Adipocyte (in vitro differentiated cells): ENCODE results near the gene CD7.

Source experiments
- DNase-seq: peaks from one replicate; pipeline ENCODE4 v3.0.0-alpha.2; 2015; ENCODE audit warnings: low read depth
- H3K27me3 ChIP-seq: replicated peaks from 2 replicates; pipeline ENCODE4 v1.7.0; 2013; ENCODE audit warnings: mild to moderate bottlenecking, low read length, moderate library complexity; ENCODE audit not compliant: control insufficient read depth, insufficient read depth
- H3K36me3 ChIP-seq: 2 replicates; pipeline ENCODE4 v1.7.0; 2013; ENCODE audit warnings: low read length, mild to moderate bottlenecking, moderate library complexity; ENCODE audit not compliant: control insufficient read depth, insufficient read depth, severe bottlenecking
- H3K4me1 ChIP-seq: 2 replicates; pipeline ENCODE4 v1.7.0; 2013; ENCODE audit warnings: mild to moderate bottlenecking, low read length, moderate library complexity; ENCODE audit not compliant: control insufficient read depth, insufficient read depth
- H3K4me3 ChIP-seq: 2 replicates; pipeline ENCODE4 v1.7.0; 2013; ENCODE audit warnings: mild to moderate bottlenecking, low read length, moderate library complexity
- H3K9ac ChIP-seq: 2 replicates; pipeline ENCODE4 v1.7.0; 2013; ENCODE audit warnings: mild to moderate bottlenecking, low read length, moderate library complexity
- H3K9me3 ChIP-seq: 2 replicates; pipeline ENCODE4 v1.7.0; 2013; ENCODE audit warnings: mild to moderate bottlenecking, low read length, moderate library complexity; ENCODE audit not compliant: control insufficient read depth

The CD7 gene

DNA sequence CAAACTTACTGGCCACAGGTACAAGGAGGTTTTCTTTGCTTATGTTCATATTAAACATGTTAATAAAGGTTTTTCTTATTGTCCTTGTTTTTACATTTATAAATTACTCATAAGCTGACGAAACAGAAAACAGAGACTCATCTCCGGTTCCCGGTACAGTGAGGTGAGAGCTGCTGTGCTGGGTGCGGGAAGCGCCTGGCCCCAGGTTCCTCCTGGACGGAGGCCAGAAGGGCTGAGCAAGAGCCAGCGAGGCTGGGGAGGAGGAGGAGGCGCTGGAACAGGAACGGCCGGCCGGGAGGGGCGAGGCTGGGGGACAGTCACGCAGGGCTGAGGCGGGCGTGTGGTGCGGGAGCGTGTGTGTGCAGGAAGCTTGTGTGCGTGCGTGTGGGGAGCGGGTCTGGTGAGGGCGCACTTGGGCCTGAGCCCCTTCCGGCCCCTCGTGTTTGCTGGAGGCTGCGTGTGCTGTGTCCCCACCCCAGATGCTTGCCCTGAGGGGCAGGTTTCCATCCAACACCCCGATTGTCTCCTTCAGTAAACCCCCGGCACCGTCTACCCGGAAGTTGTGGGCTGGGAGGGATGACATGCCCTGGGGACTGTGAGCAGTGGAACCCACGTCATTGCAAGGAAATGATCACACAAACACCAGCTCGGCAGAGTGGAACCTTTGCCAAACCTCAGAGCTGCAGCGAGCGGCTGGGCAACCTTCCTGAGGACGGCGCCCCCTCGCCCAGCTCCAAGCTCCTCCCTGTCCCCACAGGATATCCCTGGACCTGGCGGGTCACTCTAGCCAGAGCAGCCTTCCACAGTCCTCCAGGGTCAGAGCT, 19.5 kb downstream of the CD7 start:
- Histone ChIP-seq H3K9me3 (no peaks in the 10 kb centered on the region), H3K4me1 (peaks cover 28% of the 10 kb centered on the region), H3K9ac (peak overlapping the region; percentile 85), H3K36me3 (no peaks in the 10 kb centered on the region), H3K4me3 (peak overlapping the region; percentile 80), H3K27me3 (no peaks in the 10 kb centered on the region)
- peak; percentile 92 for DNase-seq

DNA sequence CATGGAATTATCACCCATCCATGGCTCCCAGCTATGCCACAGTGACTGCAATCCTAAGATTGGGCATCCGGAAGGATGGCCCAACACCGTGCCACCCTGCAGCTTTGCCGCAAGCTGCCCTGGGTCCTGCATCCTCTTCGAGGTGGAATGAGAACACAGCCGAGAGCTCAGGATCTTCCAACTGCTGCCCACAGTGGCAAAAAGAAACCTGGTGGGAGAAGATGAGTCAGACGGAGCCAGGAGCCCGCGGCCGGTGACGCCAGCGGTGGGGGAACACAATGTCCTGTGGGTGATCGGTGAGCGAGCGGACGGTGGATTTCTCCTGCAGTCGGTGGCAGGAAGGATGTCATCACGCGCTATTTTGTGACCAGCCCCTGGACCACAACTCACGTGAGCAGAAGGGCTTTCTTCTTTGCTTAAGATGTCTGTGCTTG, 20.1 kb downstream of the CD7 start:
- Histone ChIP-seq H3K4me3 (peak overlapping the region; percentile 80), H3K4me1 (peaks cover 28% of the 10 kb centered on the region), H3K27me3 (no peaks in the 10 kb centered on the region), H3K9ac (peak overlapping the region; percentile 85), H3K9me3 (no peaks in the 10 kb centered on the region), H3K36me3 (no peaks in the 10 kb centered on the region)
- DNase-seq = peak; percentile 93

DNA sequence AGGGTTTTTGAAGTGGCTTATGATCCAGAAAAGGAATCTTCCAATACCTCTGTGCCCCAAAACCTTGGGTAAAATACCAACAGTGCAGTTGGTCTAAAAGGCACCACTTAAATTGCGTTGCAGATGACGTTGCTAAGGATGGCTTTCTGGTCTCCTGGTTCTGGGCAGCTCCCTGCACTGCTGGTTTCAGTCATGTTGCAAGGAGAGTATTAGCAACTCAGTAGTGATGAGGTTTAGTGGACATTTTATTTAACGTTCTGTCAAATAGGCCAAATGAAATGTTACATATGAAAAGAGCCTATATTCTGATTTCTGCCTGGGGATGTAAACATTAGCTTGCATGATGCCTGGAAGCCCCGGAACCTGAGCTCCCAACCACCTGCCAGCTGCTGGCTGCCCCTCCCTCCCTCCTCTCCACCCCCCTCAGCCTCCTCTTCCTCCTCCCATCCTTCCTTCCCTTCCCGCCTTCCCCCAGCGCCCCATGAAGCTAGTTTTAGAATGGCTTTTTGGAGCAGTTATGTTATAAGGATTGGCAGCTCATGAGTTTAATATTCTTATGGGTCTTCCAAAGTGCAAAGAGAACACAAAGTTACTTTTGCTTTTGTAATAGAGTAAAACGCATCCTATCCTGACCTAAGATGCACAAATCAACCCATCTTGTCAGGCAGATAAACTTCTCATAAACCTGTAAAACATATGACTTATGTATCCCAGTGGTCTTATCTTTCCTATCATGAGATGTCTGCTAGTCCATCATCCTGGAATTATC, 20.7 kb downstream of the CD7 start:
- Histone ChIP-seq H3K27me3 (no peaks in the 10 kb centered on the region), H3K4me1 (peaks cover 33% of the 10 kb centered on the region), H3K9me3 (no peaks in the 10 kb centered on the region), H3K36me3 (no peaks in the 10 kb centered on the region), H3K9ac (no peak overlapping the region), H3K4me3 (no peak overlapping the region)
- no peak for DNase-seq

DNA sequence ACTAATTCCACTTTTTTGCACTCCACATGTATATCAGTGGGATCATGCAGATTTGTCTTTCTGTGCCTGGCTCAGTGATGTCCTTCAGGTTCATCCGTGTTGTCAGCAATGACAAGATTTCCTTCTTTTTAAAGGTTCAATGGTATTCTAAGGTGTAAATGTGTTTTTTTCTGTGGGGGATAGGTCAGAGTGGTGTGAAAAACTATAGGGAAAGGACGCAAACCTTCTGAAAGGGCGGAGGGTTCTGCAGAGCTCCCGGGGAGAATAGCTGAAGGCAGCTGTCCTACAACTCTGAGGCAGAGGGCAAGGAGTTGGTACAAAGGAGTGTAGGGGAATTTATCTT, 22.0 kb downstream of the CD7 start:
- DNase-seq = no peak
- peaks cover 33% of the 10 kb centered on the region for H3K4me1 ChIP-seq
- H3K36me3 ChIP-seq = no peaks in the 10 kb centered on the region
- no peak overlapping the region for H3K9ac ChIP-seq
- H3K9me3 ChIP-seq = no peaks in the 10 kb centered on the region
- H3K27me3 ChIP-seq = no peaks in the 10 kb centered on the region
- H3K4me3 ChIP-seq = no peak overlapping the region

DNA sequence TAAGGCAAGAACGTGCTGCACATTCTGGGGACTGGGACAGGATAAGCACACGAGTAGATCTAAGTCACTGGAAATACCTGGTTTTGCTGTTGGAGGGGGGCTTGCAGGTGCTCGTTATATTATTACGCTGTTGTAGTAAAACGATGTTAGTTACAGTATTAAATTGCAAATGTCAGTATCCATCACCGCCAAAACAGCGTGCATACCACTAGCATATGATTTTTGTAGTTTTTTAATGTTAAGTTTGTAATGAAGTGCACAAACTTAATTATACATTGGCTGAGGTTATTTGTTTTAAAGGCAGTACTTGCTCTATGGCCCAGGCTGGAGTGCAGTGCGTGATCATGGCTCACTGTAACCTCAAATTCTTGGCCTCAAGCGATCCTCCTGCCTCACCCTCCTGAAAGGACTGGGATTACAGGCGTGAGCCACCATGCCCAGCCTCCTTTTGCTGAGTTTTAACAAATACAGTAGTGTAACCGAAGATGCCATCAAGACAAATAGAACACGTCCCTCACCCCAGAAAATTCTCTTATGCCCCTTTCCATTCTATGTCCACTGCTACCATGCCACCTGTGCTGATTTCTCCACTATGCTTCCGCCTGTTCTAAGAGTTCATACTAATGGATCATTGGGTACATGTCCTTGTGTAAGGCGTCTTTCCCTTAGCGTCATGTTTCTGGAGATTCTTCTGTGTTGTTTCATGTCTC, 23.2 kb downstream of the CD7 start:
- Histone ChIP-seq H3K27me3 (no peaks in the 10 kb centered on the region), H3K36me3 (no peaks in the 10 kb centered on the region), H3K9me3 (no peaks in the 10 kb centered on the region), H3K4me1 (peaks cover 33% of the 10 kb centered on the region), H3K9ac (peak overlapping the region; percentile 79), H3K4me3 (peak overlapping the region; percentile 68)
- no peak for DNase-seq

DNA sequence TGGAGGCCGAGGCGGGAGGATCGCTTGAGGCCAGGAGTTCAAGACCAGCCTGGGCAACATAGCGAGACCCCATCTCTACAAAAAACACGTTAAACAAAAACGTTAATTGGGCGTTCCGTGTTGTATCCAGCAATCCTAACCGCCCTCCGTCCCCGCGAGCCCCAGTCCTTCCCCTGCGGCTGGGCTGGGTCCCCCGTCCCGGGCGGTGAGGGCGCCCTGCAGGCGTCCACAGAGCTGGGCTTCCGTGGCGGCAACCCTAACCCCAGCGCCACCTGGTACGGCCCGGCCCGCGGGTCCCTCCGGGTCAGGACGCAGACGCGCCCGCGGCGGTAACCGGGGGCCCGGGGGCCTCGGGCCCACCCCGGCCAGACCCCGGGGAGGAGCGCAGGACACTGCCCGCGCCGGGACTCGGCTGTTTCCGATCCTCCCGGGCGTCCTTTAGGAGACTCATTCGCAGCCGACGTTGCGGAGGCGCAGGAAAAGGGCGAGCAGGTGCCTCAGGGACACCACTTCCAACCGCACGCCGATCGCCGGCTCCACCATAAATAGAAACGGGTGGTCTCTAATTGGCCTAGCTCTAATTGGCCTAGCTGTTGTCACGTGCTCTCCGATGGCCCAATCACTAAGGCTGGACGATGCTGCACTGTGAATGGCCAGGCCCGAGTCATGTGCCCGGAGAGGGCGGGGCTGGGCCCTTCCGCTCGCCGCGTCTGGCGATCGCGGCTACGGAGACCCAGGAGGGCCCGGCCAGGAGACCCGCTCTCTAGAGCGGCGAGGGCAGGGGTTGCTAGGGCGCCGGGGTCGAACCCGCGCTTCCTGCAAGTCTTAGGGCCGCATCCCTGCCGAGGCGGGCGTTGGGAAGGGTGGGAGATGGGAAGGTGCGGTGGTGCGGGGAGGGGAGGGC, 24.9 kb downstream of the CD7 start:
- Histone ChIP-seq H3K4me3 (peak overlapping the region; percentile 91), H3K4me1 (peaks cover 25% of the 10 kb centered on the region), H3K27me3 (no peaks in the 10 kb centered on the region), H3K9ac (peak overlapping the region; percentile 89), H3K36me3 (no peaks in the 10 kb centered on the region), H3K9me3 (no peaks in the 10 kb centered on the region)
- DNase-seq = peak; percentile 98

DNA sequence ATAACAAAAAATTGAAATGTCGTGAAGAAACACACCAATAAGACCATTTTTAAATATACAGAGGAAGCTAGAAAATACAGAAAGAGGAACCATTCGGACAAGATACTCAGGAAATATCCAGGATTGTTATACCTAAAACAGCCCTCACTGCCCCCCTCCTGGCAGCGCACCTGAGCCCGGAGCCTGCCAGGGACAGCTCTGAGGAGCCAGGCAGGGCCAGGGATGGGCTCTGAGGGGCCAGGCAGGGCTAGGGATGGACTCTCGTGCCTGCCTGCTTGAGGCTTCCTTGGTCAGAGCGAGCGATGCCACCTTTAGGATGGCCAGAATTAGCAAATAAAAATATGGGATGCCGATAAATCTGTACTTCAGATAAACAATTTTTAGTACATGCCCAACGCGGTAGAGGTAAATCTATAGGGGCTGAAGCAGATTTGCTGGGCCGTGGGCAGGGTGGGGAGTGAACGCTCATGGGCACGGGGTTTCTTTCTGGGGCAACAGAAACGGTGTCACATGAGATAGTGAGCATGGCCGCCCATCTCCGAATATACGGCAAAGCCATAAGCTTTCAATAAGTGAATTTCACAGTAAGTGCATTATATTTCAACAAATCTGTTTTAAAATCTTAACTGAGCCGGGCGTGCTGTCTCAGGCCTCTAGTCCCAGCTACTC, 25.7 kb downstream of the CD7 start:
- Histone ChIP-seq H3K9ac (peak overlapping the region; percentile 89), H3K9me3 (no peaks in the 10 kb centered on the region), H3K4me1 (peaks cover 21% of the 10 kb centered on the region)

DNA sequence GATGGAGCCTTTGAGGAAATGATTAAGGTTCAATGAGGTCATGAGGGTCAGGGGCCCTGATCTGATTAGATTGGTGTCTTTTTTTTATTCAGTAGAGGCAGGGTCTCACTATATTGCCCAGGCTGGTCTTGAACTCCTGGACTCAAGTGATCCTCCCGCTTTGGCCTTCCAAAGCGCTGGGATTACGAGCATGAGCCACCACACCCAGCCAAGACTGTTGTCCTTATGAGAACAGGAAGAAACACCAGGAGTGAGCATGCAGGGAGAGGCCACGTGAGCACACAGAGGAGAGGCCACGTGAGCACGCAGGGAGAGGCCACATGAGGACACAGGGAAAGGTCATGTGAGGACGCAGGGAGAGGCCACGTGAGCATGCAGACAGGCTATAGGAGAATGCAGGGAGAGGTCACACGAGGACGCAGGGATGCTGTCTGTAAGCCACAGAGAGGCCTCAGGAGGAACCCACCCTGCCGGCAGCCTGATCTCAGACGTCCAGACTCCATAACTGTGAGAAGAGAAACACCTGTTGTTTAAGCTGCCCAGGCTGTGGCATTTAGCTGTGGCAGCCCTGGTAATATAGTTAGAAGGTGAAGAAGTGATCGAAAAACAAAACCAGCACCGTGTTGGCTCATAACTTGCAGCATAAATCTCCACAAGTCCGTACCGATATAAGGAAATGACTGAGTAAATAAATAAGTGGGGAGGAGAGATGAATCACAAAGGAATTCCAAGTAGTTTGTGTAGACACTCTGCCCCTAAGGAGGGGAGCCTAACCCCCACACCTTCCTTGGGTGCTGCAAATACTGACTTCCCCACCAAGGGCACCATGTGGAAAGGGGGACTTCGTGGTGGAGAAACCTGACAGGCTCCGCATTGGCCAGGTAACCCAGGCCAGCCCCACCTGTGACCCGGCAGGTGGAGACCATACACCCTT, 29.3 kb downstream of the CD7 start:
- Histone ChIP-seq H3K36me3 (no peaks in the 10 kb centered on the region), H3K4me1 (peaks cover 9% of the 10 kb centered on the region), H3K9ac (peak overlapping the region; percentile 19), H3K4me3 (no peak overlapping the region), H3K27me3 (no peaks in the 10 kb centered on the region), H3K9me3 (no peaks in the 10 kb centered on the region)
- peak; percentile 29 for DNase-seq

More for the DNA sequence above, 25.7 kb downstream of the CD7 start:
- H3K4me3 ChIP-seq = peak overlapping the region; percentile 91
- no peak for DNase-seq
- H3K27me3 ChIP-seq = no peaks in the 10 kb centered on the region
- no peaks in the 10 kb centered on the region for H3K36me3 ChIP-seq

DNA sequence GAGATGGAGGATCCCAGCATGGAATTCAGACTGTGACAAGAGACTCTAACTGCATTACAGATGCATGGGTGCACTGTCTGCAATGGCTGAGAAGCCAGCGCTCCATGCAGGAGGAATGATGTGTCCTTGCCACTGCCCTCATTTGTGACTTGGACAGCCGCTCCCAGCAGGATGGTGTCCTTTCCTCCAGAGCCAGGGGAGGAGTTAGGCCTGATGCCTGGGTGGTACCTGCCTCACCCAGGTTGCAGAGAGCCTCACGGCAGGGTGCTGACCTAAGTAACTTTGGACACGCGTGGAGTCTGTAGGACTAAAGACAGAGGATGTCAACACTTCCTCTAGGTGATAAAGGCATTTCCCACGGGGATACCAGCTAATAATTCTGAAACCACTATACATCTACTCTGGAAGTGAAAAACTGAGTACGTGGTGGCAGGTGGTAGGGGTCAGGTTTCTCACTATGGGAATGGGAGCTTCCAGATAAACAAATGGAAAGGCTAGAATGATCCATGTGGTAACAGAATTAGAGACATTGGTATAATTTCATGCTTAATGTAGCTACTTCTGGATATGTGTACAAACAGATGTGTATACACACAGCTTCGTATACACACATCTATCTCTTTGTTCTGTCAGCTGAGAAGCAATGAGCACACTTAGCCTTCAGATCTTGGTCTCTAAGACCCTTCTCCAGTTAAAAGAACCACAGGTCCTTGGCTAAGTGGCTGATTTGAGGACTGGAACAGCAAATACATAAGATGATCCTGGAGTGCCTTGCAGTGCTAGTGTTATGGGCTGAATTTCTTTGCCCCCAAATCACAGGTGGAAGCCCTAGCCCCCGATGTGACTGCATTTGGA, 30.2 kb downstream of the CD7 start:
- no peak for DNase-seq
- Histone ChIP-seq H3K4me1 (peaks cover 9% of the 10 kb centered on the region), H3K27me3 (no peaks in the 10 kb centered on the region), H3K9ac (peak overlapping the region; percentile 19), H3K9me3 (no peaks in the 10 kb centered on the region), H3K36me3 (no peaks in the 10 kb centered on the region), H3K4me3 (no peak overlapping the region)
